Smooth muscle cell of the brain vasculature (primary cell): ENCODE measurements around the gene OCA2.

Experiments
- DNase-seq: peaks from one replicate; pipeline ENCODE4 v3.0.0-alpha.2; 2012; ENCODE audit warnings: low read depth, low spot score

The OCA2 gene

GRCh38 chr15:27847775-27848710, 251.1 kb downstream of the OCA2 start:
- no peak for DNase-seq

- no peak for DNase-seq
Measured at GRCh38 chr15:27846722-27847395, 252.3 kb downstream of the OCA2 start.

- DNase-seq = no peak
Measured at GRCh38 chr15:27845535-27846369, 253.4 kb downstream of the OCA2 start.

GRCh38 chr15:27844018-27844666, 255.0 kb downstream of the OCA2 start:
- DNase-seq = no peak

- DNase-seq = no peak
Measured at GRCh38 chr15:27843146-27843545, 256.0 kb downstream of the OCA2 start.

- no peak for DNase-seq
Measured at GRCh38 chr15:27842526-27842925, 256.6 kb downstream of the OCA2 start.

GRCh38 chr15:27835233-27835939, 263.7 kb downstream of the OCA2 start:
- no peak for DNase-seq

- no peak for DNase-seq
Measured at GRCh38 chr15:27834684-27835083, 264.4 kb downstream of the OCA2 start.

GRCh38 chr15:27833974-27834373, 265.1 kb downstream of the OCA2 start:
- no peak for DNase-seq

GRCh38 chr15:27833178-27833577, 265.9 kb downstream of the OCA2 start:
- DNase-seq = no peak

GRCh38 chr15:27832237-27832596, 266.9 kb downstream of the OCA2 start:
- no peak for DNase-seq

GRCh38 chr15:27831384-27832236, 267.5 kb downstream of the OCA2 start:
- DNase-seq = no peak

- no peak for DNase-seq
Measured at GRCh38 chr15:27828746-27829145, 270.4 kb downstream of the OCA2 start.

- no peak for DNase-seq
Measured at GRCh38 chr15:27826902-27827714, 272.0 kb downstream of the OCA2 start.

- DNase-seq = peak; percentile 36
Measured at GRCh38 chr15:27826411-27826810, 272.7 kb downstream of the OCA2 start.

- no peak for DNase-seq
Measured at GRCh38 chr15:27824841-27825422, 274.2 kb downstream of the OCA2 start.

GRCh38 chr15:27821273-27821672, 277.8 kb downstream of the OCA2 start:
- DNase-seq = no peak

GRCh38 chr15:27820722-27821121, 278.4 kb downstream of the OCA2 start:
- DNase-seq = no peak

GRCh38 chr15:27820232-27820631, 278.9 kb downstream of the OCA2 start:
- peak; percentile 32 for DNase-seq
